WTC11 (cell line): ENCODE measurements around the gene SLC39A7. TPM values are rescaled to one million over a fixed set of nuclear protein-coding genes. Genes with fewer than 3 reads are reported as not detected.

Source experiments
- ATAC-seq: fragments of 200-7000 bp; cut with Tn5 transposase; 2 replicates; pipeline ENCODE4 v1.10.0; 2021; ENCODE audit warnings: mild to moderate bottlenecking, moderate library complexity
- CTCF ChIA-PET: fragments of 300-600 bp; sonication (Branson Sonifier 250); formaldehyde crosslinking; loops from one replicate; lab custom pipeline; 2021; ENCODE audit warnings: antibody characterized with exemption; lab: Charles Lee
- POLR2A ChIA-PET: fragments of 350-600 bp; sonication (Branson Sonifier 250); formaldehyde crosslinking; loops from one replicate; lab custom pipeline; 2021; ENCODE audit warnings: antibody characterized with exemption; lab: Charles Lee
- DNase-seq: peaks from one replicate; pipeline ENCODE4 v3.0.0; 2021; ENCODE audit warnings: low spot score
- H3K27ac Mint-ChIP-seq: 2 replicates; pipeline ENCODE4 v1.8.0; 2021; ENCODE audit warnings: mixed read lengths
- H3K27me3 Mint-ChIP-seq: 2 replicates; pipeline ENCODE4 v1.8.0; 2021; ENCODE audit warnings: low read depth, mild to moderate bottlenecking, moderate library complexity, mixed read lengths
- H3K36me3 Mint-ChIP-seq: 2 replicates; pipeline ENCODE4 v1.8.0; 2021; ENCODE audit warnings: mixed read lengths
- H3K4me1 Mint-ChIP-seq: 2 replicates; pipeline ENCODE4 v1.8.0; 2022; ENCODE audit warnings: mixed read lengths
- H3K4me3 Mint-ChIP-seq: 2 replicates; pipeline ENCODE4 v1.8.0; 2021; ENCODE audit warnings: mild to moderate bottlenecking, moderate library complexity, mixed read lengths
- H3K9me3 Mint-ChIP-seq: 2 replicates; pipeline ENCODE4 v1.8.0; 2021; ENCODE audit warnings: mixed read lengths
- ATF1 ChIP-seq: sonication (generic); formaldehyde crosslinking; IDR thresholded peaks from 2 replicates; pipeline ENCODE4 v1.8.1; 2023; ENCODE audit warnings: mild to moderate bottlenecking, moderate library complexity, missing genetic modification reagents
- CREB1 ChIP-seq: sonication (generic); formaldehyde crosslinking; IDR thresholded peaks from 2 replicates; pipeline ENCODE4 v1.8.0; 2023; ENCODE audit warnings: mild to moderate bottlenecking, missing genetic modification reagents
- E2F1 ChIP-seq: sonication (generic); formaldehyde crosslinking; IDR thresholded peaks from 2 replicates; pipeline ENCODE4 v1.8.0; 2022; ENCODE audit warnings: mild to moderate bottlenecking, missing genetic modification reagents
- E2F4 ChIP-seq: sonication (generic); formaldehyde crosslinking; IDR thresholded peaks from 2 replicates; pipeline ENCODE4 v1.8.1; 2022; ENCODE audit warnings: low read depth, mild to moderate bottlenecking, moderate library complexity, missing genetic modification reagents, borderline replicate concordance
- GRHL2 ChIP-seq: fragments of 250-450 bp; sonication (Bioruptor Pico); IDR thresholded peaks from 2 replicates; pipeline ENCODE4 v1.8.0; 2022; ENCODE audit warnings: mild to moderate bottlenecking, moderate library complexity; ENCODE audit not compliant: insufficient replicate concordance, severe bottlenecking
- HMGXB4 ChIP-seq: sonication (generic); formaldehyde crosslinking; IDR thresholded peaks from 2 replicates; pipeline ENCODE4 v1.8.1; 2023; ENCODE audit warnings: mild to moderate bottlenecking, moderate library complexity, missing genetic modification reagents
- IRF2 ChIP-seq: sonication (generic); formaldehyde crosslinking; IDR thresholded peaks from 2 replicates; pipeline ENCODE4 v1.8.0; 2022; ENCODE audit warnings: low read depth, missing genetic modification reagents, borderline replicate concordance
- KAT7 ChIP-seq: sonication (generic); formaldehyde crosslinking; IDR thresholded peaks from 2 replicates; pipeline ENCODE4 v1.8.1; 2023; ENCODE audit warnings: missing genetic modification reagents, mild to moderate bottlenecking, borderline replicate concordance
- NR1H2 ChIP-seq: sonication (generic); formaldehyde crosslinking; IDR thresholded peaks from 2 replicates; pipeline ENCODE4 v1.9.0; 2021; ENCODE audit warnings: mild to moderate bottlenecking, moderate library complexity, missing genetic modification reagents
- PRDM15 ChIP-seq: sonication (generic); formaldehyde crosslinking; IDR thresholded peaks from 2 replicates; pipeline ENCODE4 v1.8.0; 2022; ENCODE audit warnings: missing genetic modification reagents
- SMAD3 ChIP-seq: sonication (generic); formaldehyde crosslinking; IDR thresholded peaks from 2 replicates; pipeline ENCODE4 v1.8.0; 2022; ENCODE audit warnings: missing genetic modification reagents, mild to moderate bottlenecking, borderline replicate concordance
- ZNF232 ChIP-seq: sonication (generic); formaldehyde crosslinking; IDR thresholded peaks from 2 replicates; pipeline ENCODE4 v1.8.0; 2022; ENCODE audit warnings: mild to moderate bottlenecking, missing genetic modification reagents
- ZNF512 ChIP-seq: sonication (generic); formaldehyde crosslinking; IDR thresholded peaks from 2 replicates; pipeline ENCODE4 v1.8.1; 2022; ENCODE audit warnings: missing genetic modification reagents, borderline replicate concordance
- total RNA-seq: library from RNA; stranded (reverse); gene quantifications from 3 replicates; pipeline ENCODE4 v1.2.3, GENCODE V29; 2021

The SLC39A7 gene
- total RNA-seq, 1 experiment from 2014 or later = 163 TPM

- H3K36me3 Mint-ChIP-seq = no peaks in the 10 kb centered on the region
- ATAC-seq (no peak), DNase-seq (no peak)
- no peaks in the 10 kb centered on the region for H3K9me3 Mint-ChIP-seq
- POLR2A ChIA-PET = interaction anchor here (0.5 kb wide), 1 partner anchor 227 kb away, joined by 6 read pairs; no protein-coding TSS in a partner anchor
- no peak overlapping the region for H3K27ac Mint-ChIP-seq
- H3K27me3 Mint-ChIP-seq = peaks cover 36% of the 10 kb centered on the region
- H3K4me3 Mint-ChIP-seq = no peak overlapping the region
- CTCF ChIA-PET = interaction anchor here (0.8 to 1.8 kb wide), 3 partner anchors 11 to 65 kb away, joined by 3 to 5 read pairs (median 3); no protein-coding TSS in a partner anchor
- TF ChIP-seq SMAD3 (CRISPR knock-in tag) = no peak
- TF ChIP-seq CREB1 = no peak
- TF ChIP-seq GRHL2 = no peak
- peaks cover 18% of the 10 kb centered on the region for H3K4me1 Mint-ChIP-seq
These were observed 36.2 kb downstream of the SLC39A7 start for GRCh38 chr6:33236852-33237251.

- CTCF ChIA-PET = interaction anchor here (1.8 to 2.9 kb wide), 2 partner anchors 10 to 112 kb away, joined by 5 to 10 read pairs; no protein-coding TSS in a partner anchor
- H3K36me3 Mint-ChIP-seq = no peaks in the 10 kb centered on the region
- TF ChIP-seq E2F4 (CRISPR knock-in tag) (no peak), E2F1 (CRISPR knock-in tag) (no peak), ZNF232 (CRISPR knock-in tag) (no peak), NR1H2 (CRISPR knock-in tag) (no peak), ATF1 (CRISPR knock-in tag) (no peak), KAT7 (CRISPR knock-in tag) (no peak), HMGXB4 (CRISPR knock-in tag) (no peak), ZNF512 (CRISPR knock-in tag) (no peak), PRDM15 (CRISPR knock-in tag) (no peak), IRF2 (CRISPR knock-in tag) (no peak)
- TF ChIP-seq, all 79 proteins: peak for 0
- no peaks in the 10 kb centered on the region for H3K9me3 Mint-ChIP-seq
- no peak overlapping the region for H3K4me3 Mint-ChIP-seq
- no peak overlapping the region for H3K27ac Mint-ChIP-seq
- ATAC-seq (no peak), DNase-seq (no peak)
- peaks cover 18% of the 10 kb centered on the region for H3K4me1 Mint-ChIP-seq
- H3K27me3 Mint-ChIP-seq = peaks cover 45% of the 10 kb centered on the region
- POLR2A ChIA-PET = no interaction called here
These were observed 37.1 kb downstream of the SLC39A7 start for GRCh38 chr6:33237741-33238140.
